SK-N-SH (cell line): Measurements from ENCODE around the gene DPPA2.

Experiments
- CTCF ChIP-seq: fragments of 200-600 bp; sonication (generic); IDR thresholded peaks from 2 replicates; pipeline ENCODE4 v1.6.1; 2017; ENCODE audit warnings: antibody characterized with exemption, mild to moderate bottlenecking, moderate library complexity
- EZH2phosphoT487 ChIP-seq: fragments of 200-600 bp; sonication (generic); IDR thresholded peaks from 2 replicates; pipeline ENCODE4 v1.6.1; 2017; ENCODE audit warnings: low read depth, mixed run types, mild to moderate bottlenecking, antibody characterized with exemption, moderate library complexity, borderline replicate concordance
- GABPA ChIP-seq: IDR thresholded peaks from 2 replicates; pipeline ENCODE4 v1.4.0; 2012; ENCODE audit warnings: low read depth, mild to moderate bottlenecking
- POLR2AphosphoS5 ChIP-seq: IDR thresholded peaks from 2 replicates; pipeline ENCODE4 v1.6.1; 2012; ENCODE audit warnings: low read depth, low read length
- RCOR1 ChIP-seq: fragments of 150-350 bp; IDR thresholded peaks from 2 replicates; pipeline ENCODE4 v1.6.1; 2017; ENCODE audit warnings: antibody characterized with exemption, low read length
- SMC3 ChIP-seq: IDR thresholded peaks from 2 replicates; pipeline ENCODE4 v1.6.1; 2012; ENCODE audit warnings: low read depth, low read length, improper control_type of control experiment
- TEAD4 ChIP-seq: IDR thresholded peaks from 2 replicates; pipeline ENCODE4 v1.4.0; 2012; ENCODE audit warnings: mild to moderate bottlenecking, borderline replicate concordance; ENCODE audit not compliant: insufficient read depth

- TF ChIP-seq CTCF (no peak), EZH2phosphoT487 (no peak), GABPA (no peak), SMC3 (no peak), POLR2AphosphoS5 (no peak), TEAD4 (no peak), RCOR1 (no peak)
These were observed 47.3 kb upstream of the DPPA2 start for GRCh38 chr3:109363634-109364033.
